Psoas muscle (tissue), 8 donors: Measurements from ENCODE around the gene HOXD13. TPM values are rescaled to one million over a fixed set of nuclear protein-coding genes. Genes with fewer than 3 reads are reported as not detected.

ENCODE experiments used
- ATAC-seq, 4 donors: fragments of 200-7000 bp; cut with Tn5 transposase; one replicate each; pipeline ENCODE4 v1.9.1; 2020; ENCODE audit warnings: moderate library complexity in 3 of 4, mild to moderate bottlenecking in 2 of 4
- DNase-seq, 2 donors: peaks; one replicate each; pipeline ENCODE4 v3.0.0-alpha.2; 2020
- H3K27ac ChIP-seq: fragments of 200-600 bp; one replicate; pipeline ENCODE4 v1.8.0; 2022
- H3K27me3 ChIP-seq, 3 donors: fragments of 200-600 bp in 1 of 3; one replicate each; pipeline versions ENCODE4 v1.6.1 to v1.8.0; 2013 to 2022; ENCODE audit warnings: low read length in 2 of 3, mild to moderate bottlenecking in 2 of 3, moderate library complexity in 1 of 3; ENCODE audit not compliant: insufficient read depth in 3 of 3
- H3K36me3 ChIP-seq, 2 donors: fragments of 200-600 bp in 1 of 2; one replicate each; pipeline versions ENCODE4 v1.6.1 to v1.8.0; 2013 to 2022; ENCODE audit warnings: low read depth in 1 of 2, mild to moderate bottlenecking in 1 of 2, moderate library complexity in 1 of 2; ENCODE audit not compliant: insufficient read depth in 1 of 2
- H3K4me1 ChIP-seq: fragments of 200-600 bp; one replicate; pipeline ENCODE4 v1.8.0; 2022
- H3K4me3 ChIP-seq: fragments of 200-600 bp; one replicate; pipeline ENCODE4 v1.8.0; 2022; ENCODE audit warnings: mild to moderate bottlenecking
- H3K9me3 ChIP-seq: fragments of 200-600 bp; one replicate; pipeline ENCODE4 v1.8.0; 2022
- CTCF ChIP-seq: fragments of 200-600 bp; IDR thresholded peaks from one replicate; pipeline ENCODE4 v1.8.0; 2022; ENCODE audit warnings: antibody characterized with exemption
- WGBS, 3 donors: extraction: QIAGEN DNeasy Blood & Tissue Kit; methylation state at CpG; one replicate each; pipeline versions ENCODE4 v1.1.6 to v1.1.7; 2013; 5-methylcytosine and 5-hydroxymethylcytosine counted together
- intact Hi-C, 2 donors: fragments of 100-400 bp; cut with DNase I; formaldehyde crosslinking; loops; one replicate each; pipeline versions ENCODE4 v1.11.0 to v1.14.2; 2022
- polyA plus RNA-seq, 3 donors: library from polyadenylated mRNA; stranded (reverse); fragments of 200-250 nt; gene quantifications; one replicate each; pipeline ENCODE4 v1.2.3, GENCODE V29; 2013
- total RNA-seq, 4 donors: library from RNA; stranded (reverse); fragmentation: NEBNext Ultra II Directional in 2 of 4; extraction: Animal tissue kit (Norgen Biotek cat#: 25700) in 2 of 4; gene quantifications; one replicate each; pipeline versions ENCODE4 v1.2.1 to v1.2.4, GENCODE V29; 2021 to 2023
- donor health status: healthy with polysubstance abuse.
- donor health status: DM: no; HTN: no; CAD: no; lungs with moderate emphysema.
- donor health status: Bipolar disorder and iron deficiency.
- donor health status: healthy.
- donor health status: DM: yes; HTN: yes; CAD: no.
- donor health status: DM: no; HTN: no; CAD: no.
- donor health status: DM: no; HTN: no; CAD: no.
- donor health status: DM: yes; HTN: yes; CAD: no.

Gene HOXD13
- total and polyA plus RNA-seq, 7 donors: 0.01 TPM; not detected in 6

- TF ChIP-seq CTCF: no peak
- intact Hi-C loops: loop anchor here in 1 of 2 donors (5.0 kb wide), 1 partner anchor 1025 kb away; no protein-coding TSS in a partner anchor
- Histone ChIP-seq H3K36me3 (no peaks in the 10 kb centered on the region), H3K4me3 (peak overlapping the region; percentile 83), H3K9me3 (no peaks in the 10 kb centered on the region), H3K27me3 (peaks cover 3 to 51% (median 34%) of the 10 kb centered on the region in 3 donors), H3K4me1 (peaks cover 4% of the 10 kb centered on the region), H3K27ac (peak overlapping the region; percentile 87)
- 1 to 2% (median 1%) methylated on average over 31 to 47 of the region's 47 CpGs for WGBS, 3 donors
- DNase-seq (no peak), ATAC-seq (peak; percentile 52 to 67 (median 58))
Measured at GRCh38 chr2:176122052-176122682, 29.6 kb downstream of the HOXD13 start.

GRCh38 chr2:176122683-176123410, 30.3 kb downstream of the HOXD13 start, which contains the start of gene HOXD9:
HOXD9 (plus strand) TSS chr2:176122719; CDS start chr2:176122769, 50 bp downstream.
- no peak for TF ChIP-seq CTCF
- peaks cover 8% of the 10 kb centered on the region for H3K4me1 ChIP-seq
- peak; percentile 72 to 87 for DNase-seq
- H3K36me3 ChIP-seq: no peaks in the 10 kb centered on the region
- 0 to 1% (median 0%) methylated on average over 39 to 84 of the region's 84 CpGs for WGBS, 3 donors
- no peaks in the 10 kb centered on the region for H3K9me3 ChIP-seq
- peak; percentile 75 to 94 (median 90) for ATAC-seq
- intact Hi-C loops: loop anchor here in 1 of 2 donors (5.0 kb wide), 1 partner anchor 1024 kb away; no protein-coding TSS in a partner anchor
- H3K27ac ChIP-seq: peak within 1 kb of the TSS; percentile 87
- peak within 1 kb of the TSS; percentile 83 for H3K4me3 ChIP-seq
- peaks cover 3 to 45% (median 27%) of the 10 kb centered on the region in 3 donors for H3K27me3 ChIP-seq

GRCh38 chr2:176123411-176124109, 31.0 kb downstream of the HOXD13 start:
- peak overlapping the region; percentile 87 for H3K27ac ChIP-seq
- no peak for ATAC-seq
- no peaks in the 10 kb centered on the region for H3K36me3 ChIP-seq
- peak overlapping the region; percentile 83 for H3K4me3 ChIP-seq
- TF ChIP-seq CTCF: no peak
- intact Hi-C loops: loop anchor here in 1 of 2 donors (5.0 kb wide), 1 partner anchor 1024 kb away; no protein-coding TSS in a partner anchor
- no peaks in the 10 kb centered on the region for H3K9me3 ChIP-seq
- WGBS, 3 donors: 38 to 43% (median 42%) methylated on average over 40 of the region's 40 CpGs
- H3K4me1 ChIP-seq: peaks cover 16% of the 10 kb centered on the region
- DNase-seq: no peak
- peaks cover 3 to 38% (median 21%) of the 10 kb centered on the region in 3 donors for H3K27me3 ChIP-seq

- peaks cover 18% of the 10 kb centered on the region for H3K4me1 ChIP-seq
- TF ChIP-seq CTCF: no peak
- 78 to 82% (median 81%) methylated on average over 34 of the region's 34 CpGs for WGBS, 3 donors
- ATAC-seq (no peak), DNase-seq (no peak)
- no peak overlapping the region for H3K27ac ChIP-seq
- peaks cover 3 to 30% (median 19%) of the 10 kb centered on the region in 3 donors for H3K27me3 ChIP-seq
- no peaks in the 10 kb centered on the region for H3K9me3 ChIP-seq
- no peak overlapping the region for H3K4me3 ChIP-seq
- H3K36me3 ChIP-seq: no peaks in the 10 kb centered on the region
- intact Hi-C loops: loop anchor here in 1 of 2 donors (5.0 kb wide), 1 partner anchor 1023 kb away; no protein-coding TSS in a partner anchor
Measured at GRCh38 chr2:176124110-176124946, 31.8 kb downstream of the HOXD13 start.
